NCI-H510A treated with DMSO at 0.1 percent for 48 hours (cell line): ENCODE data around the gene INSRR.

Experiments used
- DNase-seq: peaks from one replicate; lab custom pipeline; 2025; lab: John Stamatoyannopoulos, UW

INSRR gene

GRCh38 chr1:156826630-156827029 is 32.3 kb downstream of the INSRR start:
- no peak for DNase-seq

GRCh38 chr1:156823210-156823790 is 35.6 kb downstream of the INSRR start:
- DNase-seq = no peak

- DNase-seq = no peak
Measured at GRCh38 chr1:156822680-156823079, 36.2 kb downstream of the INSRR start.

- DNase-seq = no peak
Measured at GRCh38 chr1:156821801-156822200, 37.1 kb downstream of the INSRR start.

GRCh38 chr1:156816561-156817328 is 42.2 kb downstream of the INSRR start, which contains the start of gene SH2D2A:
TSS of gene SH2D2A (minus strand) at chr1:156816848. CDS start at chr1:156816708, 140 bp downstream.
- no peak for DNase-seq

- DNase-seq = no peak
Measured at GRCh38 chr1:156815961-156816422, 42.9 kb downstream of the INSRR start.

- DNase-seq = no peak
Measured at GRCh38 chr1:156815307-156815826, 43.5 kb downstream of the INSRR start.

GRCh38 chr1:156814571-156815260 is 44.2 kb downstream of the INSRR start:
- no peak for DNase-seq

GRCh38 chr1:156813750-156814570 is 45.0 kb downstream of the INSRR start:
- DNase-seq = peak; percentile 45

GRCh38 chr1:156813298-156813697 is 45.6 kb downstream of the INSRR start:
- no peak for DNase-seq

GRCh38 chr1:156812293-156812990 is 46.5 kb downstream of the INSRR start:
- DNase-seq = no peak

- DNase-seq = no peak
Measured at GRCh38 chr1:156811168-156811567, 47.7 kb downstream of the INSRR start.

GRCh38 chr1:156809711-156810366 is 49.1 kb downstream of the INSRR start:
- no peak for DNase-seq

GRCh38 chr1:156809281-156809680 is 49.6 kb downstream of the INSRR start:
- DNase-seq = no peak

- no peak for DNase-seq
Measured at GRCh38 chr1:156808186-156809030, 50.5 kb downstream of the INSRR start.

GRCh38 chr1:156807627-156808026 is 51.3 kb downstream of the INSRR start:
- DNase-seq = no peak

GRCh38 chr1:156806512-156807440 is 52.1 kb downstream of the INSRR start:
- DNase-seq = no peak

GRCh38 chr1:156805766-156806511 is 53.0 kb downstream of the INSRR start:
- DNase-seq = no peak
